Sigmoid colon (tissue), 7 donors: ENCODE results near the gene MRM3. TPM values are rescaled to one million over a fixed set of nuclear protein-coding genes. Genes with fewer than 3 reads are reported as not detected.

Source experiments
- DNase-seq: peaks from one replicate; pipeline ENCODE4 v3.0.0-alpha.2; 2019
- H3K27ac ChIP-seq, 4 donors: fragments of 200-600 bp; sonication (generic); one replicate each; pipeline ENCODE4 v1.5.1; 2016 to 2019; ENCODE audit warnings: mild to moderate bottlenecking in 1 of 4
- H3K27me3 ChIP-seq, 3 donors: fragments of 200-600 bp; sonication (generic); one replicate each; pipeline ENCODE4 v1.5.1; 2019; ENCODE audit warnings: mild to moderate bottlenecking in 1 of 3
- H3K36me3 ChIP-seq, 4 donors: fragments of 200-600 bp; sonication (generic); one replicate each; pipeline ENCODE4 v1.5.1; 2016 to 2019
- H3K4me1 ChIP-seq, 4 donors: fragments of 200-600 bp; sonication (generic); one replicate each; pipeline ENCODE4 v1.5.1; 2017 to 2019
- H3K4me3 ChIP-seq, 4 donors: fragments of 200-600 bp; sonication (generic); one replicate each; pipeline ENCODE4 v1.5.1; 2017 to 2019; ENCODE audit warnings: mild to moderate bottlenecking in 2 of 4, moderate library complexity in 1 of 4
- H3K9me3 ChIP-seq, 4 donors: fragments of 200-600 bp in 3 of 4; sonication (generic) in 3 of 4; one replicate each; pipeline versions ENCODE4 v1.5.1 to v1.6.1; 2013 to 2019
- EP300 ChIP-seq, 4 donors: sonication (generic); formaldehyde crosslinking; IDR thresholded peaks; one replicate each; pipeline ENCODE4 v1.6.1; 2017; ENCODE audit warnings: antibody characterized with exemption in 4 of 4
- POLR2A ChIP-seq, 2 donors: fragments of 450-650 bp; IDR thresholded peaks; one replicate each; pipeline ENCODE4 v1.6.1; 2016; ENCODE audit warnings: antibody characterized with exemption in 2 of 2, mild to moderate bottlenecking in 2 of 2, moderate library complexity in 2 of 2
- POLR2AphosphoS5 ChIP-seq, 4 donors: sonication (generic); formaldehyde crosslinking; IDR thresholded peaks; one replicate each; pipeline ENCODE4 v1.6.1; 2017; ENCODE audit warnings: antibody characterized with exemption in 4 of 4
- WGBS, 2 donors: extraction: QIAGEN DNeasy Blood & Tissue Kit; methylation state at CpG; one replicate each; pipeline ENCODE4 v1.1.7; 2013; 5-methylcytosine and 5-hydroxymethylcytosine counted together
- intact Hi-C: fragments of 100-400 bp; cut with DNase I; formaldehyde crosslinking; loops from one replicate; pipeline ENCODE4 v1.15.1; 2023
- polyA plus RNA-seq, 3 donors: library from polyadenylated mRNA; stranded (reverse); fragments of 200-250 nt; gene quantifications; one replicate each; pipeline ENCODE4 v1.2.3, GENCODE V29; 2013
- total RNA-seq, 4 donors: library from RNA; depleted of rRNA; stranded (reverse); fragments of >200 nt; gene quantifications; one replicate each; pipeline ENCODE4 v1.1.0, GENCODE V29; 2016
- TF ChIP-seq, protein P1 (sequence below), 4 experiments: fragments of 450-650 bp in 3 of 4; fragments of 200-600 bp in 1 of 4; IDR thresholded peaks; one replicate each; pipeline ENCODE4 v1.5.1; 2016 to 2019; ENCODE audit warnings: antibody characterized with exemption in 4 of 4, mild to moderate bottlenecking in 3 of 4, moderate library complexity in 2 of 4
- donor health status: healthy with polysubstance abuse.
- donor health status: Bipolar disorder and iron deficiency.
- donor health status: healthy.

Gene MRM3, protein sequence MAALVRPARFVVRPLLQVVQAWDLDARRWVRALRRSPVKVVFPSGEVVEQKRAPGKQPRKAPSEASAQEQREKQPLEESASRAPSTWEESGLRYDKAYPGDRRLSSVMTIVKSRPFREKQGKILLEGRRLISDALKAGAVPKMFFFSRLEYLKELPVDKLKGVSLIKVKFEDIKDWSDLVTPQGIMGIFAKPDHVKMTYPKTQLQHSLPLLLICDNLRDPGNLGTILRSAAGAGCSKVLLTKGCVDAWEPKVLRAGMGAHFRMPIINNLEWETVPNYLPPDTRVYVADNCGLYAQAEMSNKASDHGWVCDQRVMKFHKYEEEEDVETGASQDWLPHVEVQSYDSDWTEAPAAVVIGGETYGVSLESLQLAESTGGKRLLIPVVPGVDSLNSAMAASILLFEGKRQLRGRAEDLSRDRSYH
- total RNA-seq: 10 to 100 TPM; 11.0 to 22.4 (median 18.0) TPM
- polyA plus RNA-seq: 10 to 100 TPM; 10.4 to 17.4 (median 11.4) TPM

DNA sequence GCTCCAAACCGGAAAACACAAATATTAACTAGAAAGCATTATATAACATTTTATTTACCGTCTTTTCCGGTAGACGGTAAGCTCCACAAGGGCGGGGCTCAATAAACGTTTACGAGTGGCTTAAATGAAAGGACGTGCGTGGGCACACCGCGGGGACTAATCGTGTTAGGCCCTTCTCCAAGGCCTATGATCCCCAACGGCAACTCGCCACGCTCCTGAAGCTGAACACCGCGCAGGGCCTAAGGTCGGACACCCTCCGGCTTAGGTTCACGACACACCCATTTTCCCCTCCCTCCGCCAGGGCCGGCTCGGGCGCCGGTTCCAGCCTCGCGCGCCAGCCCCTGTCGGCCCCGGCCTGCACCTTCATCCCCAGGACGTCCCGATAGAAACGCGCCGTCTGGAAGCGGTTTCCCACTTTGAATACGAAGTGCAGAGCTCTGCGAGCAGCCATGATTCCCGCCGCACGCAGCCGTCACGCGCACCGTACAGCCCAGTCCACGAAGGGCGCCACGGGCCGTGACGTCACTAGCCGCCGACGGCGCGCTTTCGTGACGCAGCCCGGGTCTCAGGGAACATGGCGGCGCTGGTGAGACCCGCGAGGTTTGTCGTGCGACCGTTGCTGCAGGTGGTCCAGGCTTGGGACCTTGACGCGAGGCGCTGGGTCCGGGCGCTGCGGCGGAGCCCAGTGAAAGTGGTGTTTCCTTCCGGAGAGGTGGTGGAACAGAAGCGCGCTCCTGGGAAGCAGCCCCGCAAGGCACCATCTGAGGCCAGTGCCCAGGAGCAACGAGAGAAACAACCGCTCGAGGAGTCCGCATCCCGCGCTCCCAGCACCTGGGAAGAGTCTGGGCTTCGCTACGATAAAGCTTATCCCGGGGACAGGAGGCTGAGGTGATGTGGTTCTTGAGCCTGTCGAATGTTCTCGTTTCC is at the start of gene MRM3, which contains the start of gene GLOD4:
MRM3 (plus strand) TSS at position 549 of the 927 bp plus-strand sequence; CDS start at position 575, 26 bp downstream.
GLOD4 (minus strand) TSS at position 476 of the 927 bp plus-strand sequence; CDS start at position 451, 25 bp downstream.
- peak within 1 kb of the TSS; percentile 80 to 87 (median 86) for H3K27ac ChIP-seq
- 0% methylated on average over 87 of the region's 87 CpGs for WGBS, 2 donors
- TF ChIP-seq POLR2AphosphoS5 (IDR thresholded peaks at IDR 0.05) (peak; percentile 94 to 96 (median 96)), POLR2A (IDR thresholded peaks at IDR 0.05) (peak; percentile 67 to 71), EP300 (IDR thresholded peaks at IDR 0.05) (peak in 2 of 4 donors; percentile 44 to 74)
- TF ChIP-seq, protein P1, sequence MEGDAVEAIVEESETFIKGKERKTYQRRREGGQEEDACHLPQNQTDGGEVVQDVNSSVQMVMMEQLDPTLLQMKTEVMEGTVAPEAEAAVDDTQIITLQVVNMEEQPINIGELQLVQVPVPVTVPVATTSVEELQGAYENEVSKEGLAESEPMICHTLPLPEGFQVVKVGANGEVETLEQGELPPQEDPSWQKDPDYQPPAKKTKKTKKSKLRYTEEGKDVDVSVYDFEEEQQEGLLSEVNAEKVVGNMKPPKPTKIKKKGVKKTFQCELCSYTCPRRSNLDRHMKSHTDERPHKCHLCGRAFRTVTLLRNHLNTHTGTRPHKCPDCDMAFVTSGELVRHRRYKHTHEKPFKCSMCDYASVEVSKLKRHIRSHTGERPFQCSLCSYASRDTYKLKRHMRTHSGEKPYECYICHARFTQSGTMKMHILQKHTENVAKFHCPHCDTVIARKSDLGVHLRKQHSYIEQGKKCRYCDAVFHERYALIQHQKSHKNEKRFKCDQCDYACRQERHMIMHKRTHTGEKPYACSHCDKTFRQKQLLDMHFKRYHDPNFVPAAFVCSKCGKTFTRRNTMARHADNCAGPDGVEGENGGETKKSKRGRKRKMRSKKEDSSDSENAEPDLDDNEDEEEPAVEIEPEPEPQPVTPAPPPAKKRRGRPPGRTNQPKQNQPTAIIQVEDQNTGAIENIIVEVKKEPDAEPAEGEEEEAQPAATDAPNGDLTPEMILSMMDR (IDR thresholded peaks at IDR 0.05): no peak
- peaks cover 0 to 34% (median 12%) of the 10 kb centered on the region in 4 donors for H3K36me3 ChIP-seq
- no peaks in the 10 kb centered on the region for H3K9me3 ChIP-seq
- intact Hi-C loops: loop anchor here (5.0 kb wide), 1 partner anchor 215 kb away; the partner anchor contains the start of gene TIMM22
- peaks cover 0 to 29% (median 27%) of the 10 kb centered on the region in 4 donors for H3K4me1 ChIP-seq
- peak; percentile 96 for DNase-seq
- H3K27me3 ChIP-seq: no peaks in the 10 kb centered on the region
- H3K4me3 ChIP-seq: peak within 1 kb of the TSS; percentile 65 to 91 (median 82)

DNA sequence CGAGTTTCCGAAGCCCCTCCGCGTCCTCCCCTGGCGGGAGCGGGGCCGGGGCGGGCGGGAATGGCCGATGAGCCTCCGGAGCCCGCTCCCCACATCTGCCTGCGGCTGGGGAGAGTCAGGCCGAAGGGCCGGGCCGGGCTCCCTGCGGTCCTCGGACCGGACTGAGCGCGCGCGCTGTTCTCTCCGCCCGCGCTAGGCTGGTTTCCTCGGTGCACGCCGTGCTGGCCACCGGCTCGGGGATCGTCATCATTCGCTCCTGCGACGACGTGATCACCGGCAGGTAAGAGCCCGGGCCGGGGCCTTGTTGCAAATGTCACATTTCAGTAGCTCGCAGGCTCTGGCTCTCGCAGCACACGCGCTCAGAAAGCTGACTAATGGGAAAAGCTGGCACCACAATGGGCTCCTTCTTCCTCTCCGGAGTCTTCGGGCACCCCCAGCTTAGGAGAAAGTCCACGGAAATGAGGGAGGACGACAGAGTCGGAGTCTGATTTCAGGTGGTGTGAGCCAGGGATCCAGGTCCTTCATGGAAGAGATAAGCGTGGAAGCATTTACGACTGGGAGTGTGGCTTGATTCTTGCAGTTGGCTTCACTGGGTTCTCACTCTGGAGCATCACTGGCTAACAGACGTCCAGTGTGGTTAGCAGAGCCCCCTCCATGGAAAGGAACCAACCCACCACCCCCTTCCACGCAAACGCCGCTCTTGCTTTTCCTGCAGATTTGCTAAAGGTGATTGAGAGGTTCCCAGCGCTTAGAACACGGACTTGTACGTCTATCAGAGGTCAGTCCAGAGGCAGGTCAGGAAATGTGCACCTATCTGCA is 49.0 kb upstream of the MRM3 start:
- Histone ChIP-seq H3K4me3 (peak overlapping the region; percentile 55 to 89 (median 80)), H3K36me3 (no peaks in the 10 kb centered on the region), H3K4me1 (peaks cover 0 to 27% (median 19%) of the 10 kb centered on the region in 4 donors), H3K27ac (peak overlapping the region; percentile 85 to 91 (median 87)), H3K9me3 (no peaks in the 10 kb centered on the region), H3K27me3 (no peaks in the 10 kb centered on the region)
- TF ChIP-seq, protein P1 (IDR thresholded peaks at IDR 0.05): no peak
- TF ChIP-seq POLR2A (IDR thresholded peaks at IDR 0.05): no peak
- TF ChIP-seq POLR2AphosphoS5 (IDR thresholded peaks at IDR 0.05): peak in 1 of 4 donors; percentile 6
- TF ChIP-seq EP300 (IDR thresholded peaks at IDR 0.05): no peak
- intact Hi-C loops: no loop called here
- WGBS, 2 donors: 6 to 9% methylated on average over 57 of the region's 57 CpGs
- peak; percentile 75 for DNase-seq

DNA sequence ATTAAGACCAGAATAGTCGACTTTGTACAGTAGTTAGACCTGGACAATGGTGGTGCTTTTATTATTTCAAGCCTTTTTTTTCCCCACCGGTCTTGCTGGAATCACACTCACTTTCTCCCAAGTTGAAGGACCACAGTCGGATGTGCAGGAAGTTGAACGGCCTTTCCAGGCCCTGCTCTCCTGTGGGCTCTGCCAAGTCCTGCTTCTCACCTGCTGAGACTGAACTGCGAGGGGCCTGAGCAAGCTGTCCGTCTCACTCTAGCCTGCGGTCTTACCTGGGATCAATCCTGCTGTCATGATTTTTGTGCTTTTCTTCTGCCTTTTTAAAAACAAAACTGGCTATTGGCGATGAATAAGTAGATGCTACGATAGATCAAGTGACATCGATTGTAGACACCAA is 48.4 kb upstream of the MRM3 start:
- Histone ChIP-seq H3K4me1 (peaks cover 0 to 27% (median 19%) of the 10 kb centered on the region in 4 donors), H3K9me3 (no peaks in the 10 kb centered on the region), H3K27ac (peak overlapping the region in 1 of 4 donors; percentile 91), H3K4me3 (peak overlapping the region in 1 of 4 donors; percentile 72), H3K27me3 (no peaks in the 10 kb centered on the region), H3K36me3 (no peaks in the 10 kb centered on the region)
- DNase-seq: no peak
- 74 to 78% methylated on average over 10 of the region's 10 CpGs for WGBS, 2 donors
- TF ChIP-seq POLR2A (IDR thresholded peaks at IDR 0.05) (no peak), EP300 (IDR thresholded peaks at IDR 0.05) (no peak), POLR2AphosphoS5 (IDR thresholded peaks at IDR 0.05) (no peak)
- TF ChIP-seq, protein P1 (IDR thresholded peaks at IDR 0.05): no peak
- intact Hi-C loops: no loop called here
